ENCODE data around the gene HRH1.
A peak's percentile ranks its signal among the peaks of the same experiment; 100 is the strongest.
"Not testable (repeated sequence)": the region's sequence is repeated elsewhere in the genome, so short reads cannot be mapped to it uniquely, and the experiment has no call there.

HRH1 gene

GRCh38 chr3:11143476-11143875, 10.8 kb upstream of the HRH1 start:
- DNase-seq, result peak; percentile 79

GRCh38 chr3:11144996-11145395, 9.3 kb upstream of the HRH1 start:
- no peak for DNase-seq

- peak; percentile 88 for DNase-seq
Measured at GRCh38 chr3:11145888-11146287, 8.4 kb upstream of the HRH1 start.

GRCh38 chr3:11146773-11147660, 7.3 kb upstream of the HRH1 start:
- no peak for DNase-seq

- no peak for DNase-seq
Measured at GRCh38 chr3:11150256-11150655, 4.0 kb upstream of the HRH1 start.

- no peak for DNase-seq
Measured at GRCh38 chr3:11152301-11152700, 2.0 kb upstream of the HRH1 start.

- DNase-seq, result no peak
Measured at GRCh38 chr3:11154953-11155325, 646 bp downstream of the HRH1 start.

GRCh38 chr3:11155341-11156025, 1.2 kb downstream of the HRH1 start:
- DNase-seq, result peak; percentile 87

- DNase-seq, result no peak
Measured at GRCh38 chr3:11156026-11156410, 1.7 kb downstream of the HRH1 start.

GRCh38 chr3:11157421-11157820, 3.1 kb downstream of the HRH1 start:
- no peak for DNase-seq

GRCh38 chr3:11159421-11159904, 5.2 kb downstream of the HRH1 start:
- peak; percentile 79 for DNase-seq

GRCh38 chr3:11161666-11162065, 7.4 kb downstream of the HRH1 start:
- no peak for DNase-seq

- DNase-seq, result no peak
Measured at GRCh38 chr3:11162401-11163345, 8.4 kb downstream of the HRH1 start.

GRCh38 chr3:11164607-11165006, 10.3 kb downstream of the HRH1 start:
- no peak for DNase-seq

GRCh38 chr3:11165476-11165875, 11.2 kb downstream of the HRH1 start:
- no peak for DNase-seq

- not testable (repeated sequence) for DNase-seq
Measured at GRCh38 chr3:11166807-11167400, 12.6 kb downstream of the HRH1 start.

- peak; percentile 20 for DNase-seq
Measured at GRCh38 chr3:11167590-11167989, 13.3 kb downstream of the HRH1 start.

- no peak for DNase-seq
Measured at GRCh38 chr3:11168406-11168805, 14.1 kb downstream of the HRH1 start.

- peak; percentile 84 for DNase-seq
Measured at GRCh38 chr3:11168881-11169805, 14.8 kb downstream of the HRH1 start.

- DNase-seq, result no peak
Measured at GRCh38 chr3:11170052-11170770, 15.9 kb downstream of the HRH1 start.

All from EL (cell line).